ENCODE data around the gene SCARF2.
"Not testable (repeated sequence)": the region's sequence is repeated elsewhere in the genome, so short reads cannot be mapped to it uniquely, and the experiment has no call there.

Gene SCARF2

GRCh38 chr22:20388200-20388599, 49.4 kb downstream of the SCARF2 start:
- no peak for DNase-seq

GRCh38 chr22:20386972-20387371, 50.7 kb downstream of the SCARF2 start:
- no peak for DNase-seq

DNA sequence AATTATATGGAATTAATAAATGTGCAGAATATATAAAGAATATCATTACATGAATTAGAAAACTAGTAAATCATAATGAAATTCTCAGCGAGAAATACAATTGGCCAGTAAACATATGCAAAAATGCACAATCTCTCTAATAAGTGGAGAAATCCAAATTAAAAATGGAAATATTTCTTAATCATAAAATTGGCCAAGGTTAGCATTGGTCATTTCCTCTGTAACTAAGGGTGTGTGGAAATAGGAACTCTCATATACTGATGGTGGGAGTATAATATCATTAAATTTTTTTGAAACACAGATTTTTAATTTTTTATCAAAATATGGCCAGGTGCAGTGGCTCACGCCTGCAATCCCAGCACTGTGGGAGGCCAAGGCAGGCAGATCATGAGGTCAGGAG, 51.3 kb downstream of the SCARF2 start:
- DNase-seq = no peak

GRCh38 chr22:20384865-20385264, 52.8 kb downstream of the SCARF2 start:
- DNase-seq = no peak

DNA sequence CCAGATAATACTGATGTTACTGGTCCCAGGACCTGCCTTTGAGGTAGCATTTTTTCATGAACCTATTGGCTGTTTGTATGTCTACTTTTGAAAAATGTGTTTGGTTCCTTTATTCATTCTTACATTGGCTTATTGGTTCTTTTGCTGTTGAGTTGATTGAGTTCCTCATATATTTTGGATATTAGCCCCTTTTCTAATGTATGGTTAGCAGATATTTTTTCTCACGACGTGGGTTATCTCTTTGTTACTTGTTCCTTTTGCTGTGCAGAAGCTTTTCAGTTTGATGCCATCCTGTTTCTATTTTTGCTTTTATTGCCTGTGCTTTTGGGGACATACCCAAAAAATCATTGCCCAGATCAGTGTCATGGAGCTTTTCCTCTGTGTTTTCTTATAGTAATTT, 53.5 kb downstream of the SCARF2 start:
- no peak for DNase-seq

DNA sequence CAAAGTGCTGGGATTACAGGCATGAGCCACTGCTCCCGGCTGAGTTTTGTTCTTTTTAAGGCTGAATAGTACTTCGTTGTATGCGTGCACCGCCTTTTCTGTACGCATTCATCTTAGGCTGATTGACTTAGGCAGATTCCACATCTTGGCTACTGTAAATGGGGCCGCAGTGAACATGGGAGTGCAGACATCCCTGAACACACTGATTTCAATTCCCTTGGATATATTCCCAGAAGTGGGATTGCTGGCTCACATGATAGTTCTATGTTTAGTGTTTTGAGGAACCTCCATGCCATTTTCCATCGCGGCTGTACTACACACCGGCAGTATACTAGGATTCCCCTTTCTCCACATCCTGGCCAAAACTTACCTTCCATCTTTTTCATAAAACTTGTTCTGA, 54.1 kb downstream of the SCARF2 start:
- no peak for DNase-seq

- DNase-seq = no peak
Observed at GRCh38 chr22:20380486-20380885, 57.1 kb downstream of the SCARF2 start.

GRCh38 chr22:20378684-20379083, 58.9 kb downstream of the SCARF2 start:
- not testable (repeated sequence) for DNase-seq

DNA sequence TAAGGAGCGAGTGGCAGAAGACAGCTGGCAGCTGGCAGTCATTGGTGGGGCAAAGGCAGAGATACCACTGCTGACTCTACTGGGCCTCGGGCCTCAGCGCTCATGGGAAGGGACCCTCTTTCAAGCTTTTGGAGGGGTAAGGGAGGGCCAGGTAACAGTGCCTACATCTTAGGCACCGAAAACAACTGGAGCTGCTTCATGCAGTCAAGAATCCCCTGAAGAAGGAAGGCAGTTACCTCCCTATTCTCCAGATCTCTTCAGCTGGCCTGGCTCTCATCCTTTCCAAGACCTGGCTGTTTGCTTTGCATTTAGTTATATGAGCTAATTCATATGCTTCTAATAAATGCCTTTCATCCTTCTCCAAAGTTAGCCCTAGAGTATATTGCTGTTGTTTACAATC, 59.5 kb downstream of the SCARF2 start:
- no peak for DNase-seq

DNA sequence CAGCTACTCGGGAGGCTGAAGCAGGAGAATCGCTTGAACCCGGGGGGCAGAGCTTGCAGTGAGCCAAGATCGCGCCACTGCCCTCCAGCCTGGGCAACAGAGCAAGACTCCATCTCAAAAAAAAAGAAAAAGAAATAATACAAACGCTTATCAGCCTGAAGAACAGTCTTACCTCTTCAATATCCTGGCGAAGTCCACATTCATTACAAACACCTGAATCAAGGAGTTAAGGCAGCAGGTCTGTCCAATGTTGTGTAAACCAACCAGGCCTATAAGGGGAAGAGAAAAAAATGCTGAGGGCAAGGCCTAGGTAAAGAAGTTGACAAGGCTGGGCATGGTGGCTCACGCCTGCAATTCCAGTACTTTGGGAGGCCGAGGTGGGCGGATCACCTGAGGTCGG, 60.6 kb downstream of the SCARF2 start:
- DNase-seq = not testable (repeated sequence)

GRCh38 chr22:20376281-20376680, 61.3 kb downstream of the SCARF2 start:
- DNase-seq = not testable (repeated sequence)

Measured in NCI-H226 (cell line).